ENCODE data around the gene ELAC2. TPM values are rescaled to one million over a fixed set of nuclear protein-coding genes. Genes with fewer than 3 reads are reported as not detected.

The ELAC2 gene
- total RNA-seq, 2 experiments from 2014 or later, result 63.1 to 64.2 TPM

DNA sequence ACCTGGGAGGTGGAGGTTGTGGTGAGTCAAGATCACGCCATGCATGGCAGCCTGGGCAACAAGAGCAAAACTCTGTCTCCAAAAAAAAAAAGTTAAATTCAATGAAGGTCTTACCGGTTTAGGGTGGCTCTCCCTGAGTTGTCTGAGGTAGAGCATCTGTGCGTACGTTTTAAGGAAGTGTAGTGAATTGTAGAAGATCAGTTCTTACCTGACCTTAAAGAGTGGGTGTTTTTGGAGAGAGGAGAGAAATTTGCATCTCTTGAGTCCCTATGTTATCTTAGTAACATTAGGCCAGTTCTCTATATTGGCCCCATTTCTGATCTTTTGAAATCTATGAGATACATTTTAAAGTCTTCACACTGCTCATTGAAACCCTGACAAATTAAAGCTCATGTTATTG lies 56.2 kb downstream of the ELAC2 start:
- peaks cover 6% of the 10 kb centered on the region for H3K27me3 Mint-ChIP-seq
- H3K36me3 Mint-ChIP-seq, result no peaks in the 10 kb centered on the region
- no peak overlapping the region for H3K4me3 Mint-ChIP-seq
- H3K9me3 Mint-ChIP-seq, result peaks cover 12% of the 10 kb centered on the region
- no peaks in the 10 kb centered on the region for H3K4me1 Mint-ChIP-seq (ENCODE audit: low read depth)
- ChIA-PET POLR2A (no interaction called here), CTCF (no interaction called here)
- DNase-seq, result no peak
- intact Hi-C loops (cut with micrococcal nuclease), result no loop called here
- no peak overlapping the region for H3K27ac Mint-ChIP-seq

DNA sequence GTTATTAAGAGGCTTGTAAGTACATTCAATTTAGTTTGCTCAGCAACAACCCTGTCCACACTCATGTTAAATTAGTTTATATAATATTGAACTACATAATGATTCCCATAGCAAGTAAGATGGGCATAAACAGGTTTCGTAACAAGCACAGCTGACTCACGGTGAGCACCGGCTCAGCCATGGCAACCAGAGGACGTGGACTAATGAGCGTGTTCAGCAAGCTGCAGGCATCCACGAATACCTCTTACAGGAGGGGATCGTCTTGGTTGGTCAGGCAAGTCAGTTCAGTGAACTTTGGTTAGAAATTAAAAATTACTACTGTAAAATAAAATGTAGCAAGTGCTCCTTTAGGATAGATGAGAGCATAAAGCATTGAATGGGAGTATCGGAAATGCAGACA lies 58.4 kb downstream of the ELAC2 start:
- Mint-ChIP-seq H3K36me3 (no peaks in the 10 kb centered on the region), H3K27ac (no peak overlapping the region), H3K27me3 (peaks cover 3% of the 10 kb centered on the region), H3K9me3 (peaks cover 12% of the 10 kb centered on the region), H3K4me3 (no peak overlapping the region), H3K4me1 (ENCODE audit: low read depth) (no peaks in the 10 kb centered on the region)
- no peak for DNase-seq
- ChIA-PET POLR2A (no interaction called here), CTCF (no interaction called here)
- intact Hi-C loops (cut with micrococcal nuclease), result no loop called here

DNA sequence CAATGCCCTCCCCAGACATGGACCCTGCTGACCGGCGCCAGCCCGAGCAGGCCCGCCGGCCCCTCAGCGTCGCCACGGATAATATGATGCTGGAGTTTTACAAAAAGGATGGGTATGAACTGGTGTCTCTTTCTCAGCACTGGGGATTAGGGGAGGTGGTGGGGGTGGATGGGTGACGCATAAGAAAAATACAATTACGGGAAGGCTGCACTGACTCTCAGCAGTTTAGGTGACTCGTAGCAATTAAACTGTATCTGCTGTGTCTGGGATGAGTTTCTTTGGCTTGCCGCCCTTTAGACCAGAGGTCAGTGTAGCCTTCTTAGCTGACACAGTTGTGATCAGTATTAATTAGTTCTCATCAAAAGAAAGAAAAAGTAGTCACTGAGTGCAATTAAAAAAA lies 59.0 kb downstream of the ELAC2 start:
- no peak overlapping the region for H3K4me3 Mint-ChIP-seq
- CTCF ChIA-PET, result no interaction called here
- H3K27ac Mint-ChIP-seq, result no peak overlapping the region
- no peaks in the 10 kb centered on the region for H3K36me3 Mint-ChIP-seq
- H3K4me1 Mint-ChIP-seq (ENCODE audit: low read depth), result no peaks in the 10 kb centered on the region
- peaks cover 12% of the 10 kb centered on the region for H3K9me3 Mint-ChIP-seq
- H3K27me3 Mint-ChIP-seq, result peaks cover 3% of the 10 kb centered on the region
- POLR2A ChIA-PET, result no interaction called here
- intact Hi-C loops (cut with micrococcal nuclease), result no loop called here
- no peak for DNase-seq

DNA sequence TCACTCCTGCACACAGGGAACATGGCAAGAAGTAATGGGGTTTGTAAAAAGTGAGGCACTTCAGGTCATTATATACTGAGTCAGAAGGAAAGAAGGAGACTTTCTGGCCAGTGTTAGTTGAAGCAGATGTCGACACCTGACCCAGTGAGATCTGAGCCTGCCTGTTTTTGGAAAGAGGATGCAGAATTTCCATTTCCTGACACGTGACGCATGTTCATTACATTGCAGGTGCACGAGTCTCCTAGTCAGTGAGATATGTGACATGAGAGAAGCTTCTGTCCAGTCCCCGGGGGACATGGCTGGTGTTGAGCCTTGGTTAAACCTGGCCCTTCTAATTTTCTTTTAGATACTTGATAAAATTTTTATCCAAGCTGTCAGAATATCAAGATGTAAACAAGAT lies 62.3 kb downstream of the ELAC2 start:
- no peak for DNase-seq
- ChIA-PET CTCF (no interaction called here), POLR2A (no interaction called here)

DNA sequence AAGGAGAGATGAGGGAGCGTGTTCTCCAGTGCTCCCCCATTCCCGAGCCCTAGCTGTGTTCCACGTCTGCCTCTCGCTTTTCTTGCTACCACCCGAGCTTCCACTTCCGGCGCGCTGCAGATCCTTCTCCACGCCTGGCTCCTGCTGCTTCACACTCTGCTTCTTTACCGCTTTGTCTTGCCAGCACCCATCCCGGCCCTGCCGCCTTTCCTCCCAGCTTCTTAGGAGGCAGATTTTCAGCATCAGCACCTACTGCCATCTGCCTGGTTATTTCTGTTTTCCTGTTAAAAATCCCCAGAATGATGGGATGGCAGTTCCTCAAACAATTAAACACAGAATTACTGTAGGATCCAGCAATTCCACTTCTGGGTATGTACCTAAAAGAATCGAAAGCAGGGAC lies 64.7 kb downstream of the ELAC2 start:
- intact Hi-C loops (cut with micrococcal nuclease), result no loop called here
- ChIA-PET POLR2A (no interaction called here), CTCF (no interaction called here)
- H3K4me3 Mint-ChIP-seq, result no peak overlapping the region
- H3K4me1 Mint-ChIP-seq (ENCODE audit: low read depth), result no peaks in the 10 kb centered on the region
- no peak for DNase-seq
- peaks cover 5% of the 10 kb centered on the region for H3K9me3 Mint-ChIP-seq
- H3K36me3 Mint-ChIP-seq, result no peaks in the 10 kb centered on the region
- H3K27me3 Mint-ChIP-seq, result peaks cover 2% of the 10 kb centered on the region
- no peak overlapping the region for H3K27ac Mint-ChIP-seq

More for the DNA sequence above, 62.3 kb downstream of the ELAC2 start:
- no peaks in the 10 kb centered on the region for H3K4me1 Mint-ChIP-seq (ENCODE audit: low read depth)
- intact Hi-C loops (cut with micrococcal nuclease), result no loop called here
- no peak overlapping the region for H3K4me3 Mint-ChIP-seq
- no peaks in the 10 kb centered on the region for H3K36me3 Mint-ChIP-seq
- H3K9me3 Mint-ChIP-seq, result peaks cover 12% of the 10 kb centered on the region
- no peak overlapping the region for H3K27ac Mint-ChIP-seq
- H3K27me3 Mint-ChIP-seq, result peaks cover 2% of the 10 kb centered on the region

DNA sequence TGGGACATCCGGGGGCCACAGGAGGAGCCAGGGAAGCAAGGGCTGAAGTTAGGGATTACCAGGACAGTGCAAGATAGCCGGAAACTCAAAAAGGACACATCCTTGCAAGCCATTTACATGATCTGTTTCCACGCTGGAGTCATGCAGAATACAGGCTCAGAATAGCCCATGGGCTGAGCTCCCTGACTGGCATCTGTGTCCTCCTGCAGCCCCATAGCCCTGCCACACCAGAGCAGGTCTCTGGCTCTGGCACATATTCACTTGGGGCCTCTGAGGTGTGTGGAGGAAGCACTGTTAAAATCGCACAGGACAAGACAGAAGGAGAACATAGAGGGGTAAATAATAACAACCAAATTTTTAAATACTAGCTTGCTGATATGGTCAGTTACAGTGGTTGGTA lies 65.8 kb downstream of the ELAC2 start:
- intact Hi-C loops (cut with micrococcal nuclease), result no loop called here
- Mint-ChIP-seq H3K4me3 (no peak overlapping the region), H3K4me1 (ENCODE audit: low read depth) (no peaks in the 10 kb centered on the region), H3K36me3 (no peaks in the 10 kb centered on the region), H3K27me3 (peaks cover 2% of the 10 kb centered on the region), H3K9me3 (no peaks in the 10 kb centered on the region), H3K27ac (no peak overlapping the region)
- POLR2A ChIA-PET, result no interaction called here
- CTCF ChIA-PET, result no interaction called here
- DNase-seq, result no peak

DNA sequence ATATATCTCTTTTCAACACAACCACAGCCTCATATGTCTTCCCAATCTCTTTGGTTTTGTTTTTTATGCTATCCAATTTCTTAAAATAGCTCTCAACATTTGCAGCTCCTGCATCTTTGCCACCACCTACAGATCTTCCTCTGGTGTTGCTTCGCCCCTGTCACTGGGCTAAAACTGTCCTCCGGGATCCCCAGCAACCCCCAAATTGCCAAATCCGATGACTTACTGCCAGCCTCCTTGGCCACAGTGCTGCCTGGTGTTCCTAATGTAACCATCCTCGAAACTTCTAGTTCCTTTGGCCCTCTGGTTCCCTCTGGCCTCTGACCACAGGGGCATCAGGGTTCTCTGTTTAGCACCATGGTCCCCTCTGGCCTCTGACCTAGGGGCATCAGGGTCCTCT lies 70.8 kb downstream of the ELAC2 start:
- peaks cover 3% of the 10 kb centered on the region for H3K27me3 Mint-ChIP-seq
- no peaks in the 10 kb centered on the region for H3K9me3 Mint-ChIP-seq
- H3K36me3 Mint-ChIP-seq, result no peaks in the 10 kb centered on the region
- DNase-seq, result no peak
- POLR2A ChIA-PET, result no interaction called here
- no peaks in the 10 kb centered on the region for H3K4me1 Mint-ChIP-seq (ENCODE audit: low read depth)
- CTCF ChIA-PET, result no interaction called here
- intact Hi-C loops (cut with micrococcal nuclease), result no loop called here
- no peak overlapping the region for H3K27ac Mint-ChIP-seq
- no peak overlapping the region for H3K4me3 Mint-ChIP-seq

Other genes with a start within 250 kb of the ELAC2 start
- not detected for gene ARHGAP44, start 228.5 kb downstream of the ELAC2 start, total RNA-seq